ENCODE results near the gene MAT2A.
"Not testable (repeated sequence)": the region's sequence is repeated elsewhere in the genome, so short reads cannot be mapped to it uniquely, and the experiment has no call there.

The MAT2A gene

DNA sequence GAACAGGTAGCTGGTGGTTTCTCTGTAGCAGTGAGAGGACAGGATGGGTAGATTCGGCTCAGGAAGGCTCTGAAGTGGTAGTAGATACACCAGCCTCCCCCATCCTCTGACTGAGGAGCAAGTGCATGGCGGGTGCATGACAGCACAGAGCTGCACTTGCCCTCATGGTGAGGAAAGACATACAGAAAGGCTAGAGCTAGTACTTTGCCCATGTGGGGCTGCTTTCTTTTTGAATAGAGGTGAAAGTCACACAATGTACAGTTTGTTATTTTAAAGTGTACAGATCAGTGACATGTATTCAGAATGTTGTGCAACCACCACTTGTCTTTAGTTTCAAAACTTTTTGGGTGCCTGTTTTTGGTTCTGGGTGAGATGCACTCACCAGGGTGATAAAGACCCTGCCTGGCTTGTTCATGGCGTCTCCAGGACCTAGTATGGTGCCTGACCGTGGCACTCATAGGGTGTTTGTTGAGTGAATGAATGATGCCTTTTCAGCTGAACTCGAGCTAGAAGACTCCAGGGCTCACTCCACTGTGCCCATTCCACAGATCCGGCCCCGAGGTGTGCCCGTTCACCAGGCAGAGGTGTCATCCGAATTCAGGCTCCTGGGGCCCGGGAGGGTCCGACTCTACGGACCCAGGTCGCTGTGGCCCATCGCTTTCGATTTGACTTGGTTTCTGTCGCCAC, 44.8 kb downstream of the MAT2A start:
- Histone ChIP-seq H3K27me3 (ENCODE audit: insufficient read depth, low read length) (no peaks in the 10 kb centered on the region), H3K4me3 (ENCODE audit: low read length) (no peak overlapping the region), H2AFZ (ENCODE audit: low read depth, low read length) (no peak overlapping the region), H3K4me1 (ENCODE audit: insufficient read depth, low read length) (peaks cover 21% of the 10 kb centered on the region), H3K36me3 (ENCODE audit: insufficient read depth, low read length) (no peaks in the 10 kb centered on the region), H3K9me3 (ENCODE audit: low read length) (no peaks in the 10 kb centered on the region)

DNA sequence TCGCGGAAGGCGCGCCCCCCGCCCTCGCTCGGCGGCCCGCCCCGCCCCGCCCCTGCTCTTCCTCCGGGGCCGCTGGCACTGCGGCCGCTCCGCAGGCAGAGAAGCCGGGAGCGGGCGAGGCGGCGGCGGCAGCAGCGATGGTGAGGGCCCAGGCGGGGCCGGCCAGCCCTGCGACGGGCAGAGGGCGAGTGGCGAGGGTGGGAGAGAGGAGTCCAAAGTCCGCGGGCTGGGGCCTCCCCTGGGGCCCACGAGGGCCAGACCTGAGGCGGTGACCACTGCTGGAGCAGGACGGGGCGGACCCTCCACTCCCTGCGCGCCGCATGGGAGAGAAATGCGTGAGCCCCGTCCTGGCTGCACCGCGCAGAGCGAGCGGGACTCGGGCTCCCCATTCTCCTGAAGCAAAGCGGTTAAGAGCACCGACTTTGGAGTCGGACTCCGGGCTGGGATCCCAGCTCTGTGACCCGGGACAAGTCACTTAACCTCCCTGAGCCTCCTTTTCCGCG, 45.4 kb downstream of the MAT2A start, which contains the start of gene VAMP5:
VAMP5 (plus strand) TSS at position 78 of the 503 bp plus-strand sequence; CDS start at position 138, 60 bp downstream.
- no peaks in the 10 kb centered on the region for H3K27me3 ChIP-seq (ENCODE audit: insufficient read depth, low read length)
- H3K4me3 ChIP-seq (ENCODE audit: low read length): no peak within 1 kb of the TSS

GRCh38 chr2:85584857-85585780, 46.2 kb downstream of the MAT2A start:
- no peaks in the 10 kb centered on the region for H3K9me3 ChIP-seq (ENCODE audit: low read length)
- H3K4me1 ChIP-seq (ENCODE audit: insufficient read depth, low read length): peaks cover 8% of the 10 kb centered on the region
- H2AFZ ChIP-seq (ENCODE audit: low read depth, low read length): no peak overlapping the region
- H3K36me3 ChIP-seq (ENCODE audit: insufficient read depth, low read length): no peaks in the 10 kb centered on the region
- H3K27me3 ChIP-seq (ENCODE audit: insufficient read depth, low read length): no peaks in the 10 kb centered on the region
- no peak overlapping the region for H3K4me3 ChIP-seq (ENCODE audit: low read length)

More for the DNA sequence above, 45.4 kb downstream of the MAT2A start, which contains the start of gene VAMP5:
- no peak within 1 kb of the TSS for H2AFZ ChIP-seq (ENCODE audit: low read depth, low read length)
- no peaks in the 10 kb centered on the region for H3K36me3 ChIP-seq (ENCODE audit: insufficient read depth, low read length)
- peaks cover 15% of the 10 kb centered on the region for H3K4me1 ChIP-seq (ENCODE audit: insufficient read depth, low read length)
- H3K9me3 ChIP-seq (ENCODE audit: low read length): no peaks in the 10 kb centered on the region

GRCh38 chr2:85585781-85586105, 46.8 kb downstream of the MAT2A start:
- Histone ChIP-seq H2AFZ (ENCODE audit: low read depth, low read length) (no peak overlapping the region), H3K4me3 (ENCODE audit: low read length) (no peak overlapping the region), H3K27me3 (ENCODE audit: insufficient read depth, low read length) (no peaks in the 10 kb centered on the region), H3K4me1 (ENCODE audit: insufficient read depth, low read length) (peaks cover 5% of the 10 kb centered on the region), H3K9me3 (ENCODE audit: low read length) (no peaks in the 10 kb centered on the region), H3K36me3 (ENCODE audit: insufficient read depth, low read length) (no peaks in the 10 kb centered on the region)

GRCh38 chr2:85588236-85588635, 49.3 kb downstream of the MAT2A start:
- Histone ChIP-seq H3K4me3 (ENCODE audit: low read length) (no peak overlapping the region), H3K27me3 (ENCODE audit: insufficient read depth, low read length) (no peaks in the 10 kb centered on the region), H3K4me1 (ENCODE audit: insufficient read depth, low read length) (peaks cover 5% of the 10 kb centered on the region), H2AFZ (ENCODE audit: low read depth, low read length) (no peak overlapping the region), H3K9me3 (ENCODE audit: low read length) (no peaks in the 10 kb centered on the region), H3K36me3 (ENCODE audit: insufficient read depth, low read length) (no peaks in the 10 kb centered on the region)

DNA sequence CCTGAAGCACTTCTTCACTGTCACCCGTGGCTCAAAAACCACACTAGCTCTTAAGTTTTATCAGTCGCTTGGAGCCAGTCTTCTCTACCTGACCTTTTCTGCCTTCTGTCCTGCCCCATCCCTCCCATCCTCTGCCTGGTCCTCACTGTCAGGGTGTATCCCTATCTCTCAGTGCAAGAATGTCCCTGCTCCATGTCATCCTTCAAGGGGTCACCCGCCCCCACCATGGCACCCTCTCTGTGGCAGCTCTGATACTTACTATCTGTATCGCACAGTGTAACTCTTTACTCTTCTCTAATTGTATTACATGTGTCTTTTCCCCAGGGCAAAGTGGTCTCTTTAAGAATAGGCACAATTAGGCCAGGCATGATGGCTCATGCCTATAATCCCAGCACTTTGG, 49.7 kb downstream of the MAT2A start:
- Histone ChIP-seq H3K4me3 (ENCODE audit: low read length) (no peak overlapping the region), H3K4me1 (ENCODE audit: insufficient read depth, low read length) (peaks cover 5% of the 10 kb centered on the region), H3K9me3 (ENCODE audit: low read length) (no peaks in the 10 kb centered on the region), H3K36me3 (ENCODE audit: insufficient read depth, low read length) (no peaks in the 10 kb centered on the region), H2AFZ (ENCODE audit: low read depth, low read length) (no peak overlapping the region), H3K27me3 (ENCODE audit: insufficient read depth, low read length) (no peaks in the 10 kb centered on the region)

DNA sequence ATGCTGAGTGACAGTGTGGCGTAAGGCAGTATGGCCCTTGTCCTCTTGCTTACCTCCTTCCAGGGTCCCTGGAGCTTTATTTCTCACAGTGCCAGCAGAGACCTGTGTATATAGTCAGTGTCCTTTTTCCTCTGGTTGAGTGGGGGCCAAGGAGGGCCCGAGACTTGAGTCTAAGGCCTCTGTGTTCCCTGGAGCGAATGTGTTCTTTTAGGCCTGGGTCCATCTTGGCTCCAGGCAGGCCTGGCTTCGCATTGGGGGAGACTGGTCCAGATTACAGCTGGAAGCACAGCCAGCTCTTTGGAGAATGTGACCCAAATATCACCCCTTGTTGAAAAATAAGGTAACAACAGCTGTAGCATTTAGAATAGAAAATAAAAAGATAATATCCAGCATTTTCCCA, 50.2 kb downstream of the MAT2A start:
- Histone ChIP-seq H3K9me3 (ENCODE audit: low read length) (no peaks in the 10 kb centered on the region), H3K4me1 (ENCODE audit: insufficient read depth, low read length) (peaks cover 5% of the 10 kb centered on the region), H3K27me3 (ENCODE audit: insufficient read depth, low read length) (no peaks in the 10 kb centered on the region), H2AFZ (ENCODE audit: low read depth, low read length) (no peak overlapping the region), H3K4me3 (ENCODE audit: low read length) (no peak overlapping the region), H3K36me3 (ENCODE audit: insufficient read depth, low read length) (no peaks in the 10 kb centered on the region)

DNA sequence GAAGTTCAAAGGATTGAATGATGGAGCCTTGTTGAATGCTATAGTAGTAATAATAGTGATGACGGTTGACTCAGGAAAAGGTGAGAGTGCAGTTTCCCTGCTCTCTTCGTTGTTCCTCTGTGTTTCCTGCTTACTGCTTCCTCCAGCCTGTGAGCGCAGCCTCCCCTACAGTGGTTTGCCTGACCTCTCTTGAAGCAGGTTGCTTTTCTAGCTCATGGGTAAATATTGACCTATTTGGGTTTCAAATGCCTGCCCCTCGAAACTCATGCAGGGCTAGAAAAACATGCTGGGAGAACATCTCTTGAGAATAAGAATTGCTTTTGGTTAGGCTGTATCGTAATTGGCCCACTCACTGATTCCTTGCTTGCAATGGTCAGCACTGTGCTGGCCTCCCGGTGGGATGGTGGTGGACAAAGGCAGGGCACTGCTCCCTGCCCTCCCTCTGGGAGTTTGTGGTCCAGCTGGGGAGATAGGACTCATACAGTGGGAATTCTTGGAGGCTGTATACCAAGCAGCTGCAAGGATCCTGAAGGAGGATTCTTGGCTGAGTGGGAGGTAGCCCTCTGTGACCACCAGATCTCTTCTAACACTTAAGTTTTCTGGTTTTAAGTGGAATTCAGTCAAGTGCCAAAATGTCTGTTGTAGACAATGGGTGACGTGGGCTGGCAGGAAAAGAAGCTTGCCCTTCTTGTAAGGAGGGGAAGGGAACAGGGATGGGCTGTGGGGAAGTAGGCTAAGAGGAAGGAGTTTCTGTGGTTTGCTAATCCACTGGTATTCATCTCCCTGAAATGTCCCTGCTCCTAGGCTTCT, 51.2 kb downstream of the MAT2A start:
- Histone ChIP-seq H3K27me3 (ENCODE audit: insufficient read depth, low read length) (no peaks in the 10 kb centered on the region), H2AFZ (ENCODE audit: low read depth, low read length) (no peak overlapping the region), H3K36me3 (ENCODE audit: insufficient read depth, low read length) (no peaks in the 10 kb centered on the region), H3K9me3 (ENCODE audit: low read length) (no peaks in the 10 kb centered on the region), H3K4me1 (ENCODE audit: insufficient read depth, low read length) (peaks cover 12% of the 10 kb centered on the region), H3K4me3 (ENCODE audit: low read length) (no peak overlapping the region)

DNA sequence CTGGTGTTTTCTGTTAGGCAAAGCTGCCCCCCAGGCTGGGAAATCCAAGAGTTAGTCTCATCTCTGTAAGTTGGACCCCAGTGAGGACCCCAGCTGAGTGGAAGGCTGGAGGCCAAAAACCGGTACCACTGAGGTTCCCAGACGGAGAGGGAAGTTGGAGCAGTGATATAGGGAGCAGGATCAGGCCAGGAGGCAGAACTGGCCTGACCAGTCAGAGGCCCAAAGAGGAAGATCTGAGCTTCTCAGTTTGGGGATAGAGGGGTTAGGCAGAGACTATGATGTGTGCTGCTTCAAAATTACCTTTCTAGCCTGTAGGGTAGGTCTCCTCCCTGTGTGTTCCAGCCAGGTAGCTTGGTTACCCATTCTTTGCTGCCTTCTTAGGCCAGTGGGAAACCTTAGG, 52.0 kb downstream of the MAT2A start:
- Histone ChIP-seq H2AFZ (ENCODE audit: low read depth, low read length) (no peak overlapping the region), H3K4me1 (ENCODE audit: insufficient read depth, low read length) (peaks cover 7% of the 10 kb centered on the region)

GRCh38 chr2:85591563-85591962, 52.6 kb downstream of the MAT2A start:
- Histone ChIP-seq H3K27me3 (ENCODE audit: insufficient read depth, low read length) (no peaks in the 10 kb centered on the region), H3K9me3 (ENCODE audit: low read length) (no peaks in the 10 kb centered on the region), H3K36me3 (ENCODE audit: insufficient read depth, low read length) (no peaks in the 10 kb centered on the region), H3K4me3 (ENCODE audit: low read length) (no peak overlapping the region), H2AFZ (ENCODE audit: low read depth, low read length) (no peak overlapping the region), H3K4me1 (ENCODE audit: insufficient read depth, low read length) (peaks cover 12% of the 10 kb centered on the region)

More for the DNA sequence above, 52.0 kb downstream of the MAT2A start:
- no peaks in the 10 kb centered on the region for H3K27me3 ChIP-seq (ENCODE audit: insufficient read depth, low read length)
- no peak overlapping the region for H3K4me3 ChIP-seq (ENCODE audit: low read length)
- H3K36me3 ChIP-seq (ENCODE audit: insufficient read depth, low read length): no peaks in the 10 kb centered on the region
- no peaks in the 10 kb centered on the region for H3K9me3 ChIP-seq (ENCODE audit: low read length)

DNA sequence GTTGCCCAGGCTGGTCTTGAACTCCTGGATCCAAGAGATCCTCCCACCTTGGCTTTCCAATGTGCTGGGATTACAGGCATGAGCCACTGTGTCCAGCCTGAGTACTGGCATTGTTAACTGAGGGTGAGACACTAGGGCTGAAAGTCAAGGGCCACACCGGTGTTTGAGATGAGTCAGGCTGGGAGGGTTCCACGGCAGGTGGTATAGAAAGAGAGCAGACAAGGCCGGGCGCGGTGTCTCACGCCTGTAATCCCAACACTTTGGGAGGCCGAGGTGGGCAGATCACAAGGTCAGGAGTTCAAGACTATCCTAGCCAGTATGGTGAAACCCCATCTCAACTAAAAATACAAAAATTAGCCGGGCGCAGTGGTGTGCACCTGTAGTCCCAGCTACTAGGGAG, 53.3 kb downstream of the MAT2A start:
- not testable (repeated sequence) for H2AFZ ChIP-seq (ENCODE audit: low read depth, low read length); H3K4me3 ChIP-seq (ENCODE audit: low read length); H3K27me3 ChIP-seq (ENCODE audit: insufficient read depth, low read length); H3K36me3 ChIP-seq (ENCODE audit: insufficient read depth, low read length); H3K9me3 ChIP-seq (ENCODE audit: low read length)
- peaks cover 16% of the 10 kb centered on the region for H3K4me1 ChIP-seq (ENCODE audit: insufficient read depth, low read length)

DNA sequence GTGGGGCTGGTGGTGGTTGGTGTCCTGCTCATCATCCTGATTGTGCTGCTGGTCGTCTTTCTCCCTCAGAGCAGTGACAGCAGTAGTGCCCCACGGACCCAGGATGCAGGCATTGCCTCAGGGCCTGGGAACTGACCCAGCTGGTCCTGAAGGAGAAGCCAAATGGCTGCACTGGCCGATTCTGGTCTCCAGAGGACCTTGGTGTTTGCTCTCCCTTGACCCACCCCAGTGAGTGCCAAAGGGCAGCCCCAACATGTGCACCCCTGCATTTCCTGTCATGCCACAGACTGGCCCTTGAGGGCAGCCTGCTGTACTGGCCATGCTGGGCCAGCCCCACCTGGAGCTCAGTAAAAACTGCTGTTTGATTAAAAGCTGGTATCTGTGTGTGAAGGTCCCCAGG, 54.1 kb downstream of the MAT2A start:
- Histone ChIP-seq H3K4me1 (ENCODE audit: insufficient read depth, low read length) (peaks cover 16% of the 10 kb centered on the region), H3K4me3 (ENCODE audit: low read length) (no peak overlapping the region)

More for the DNA sequence above, 54.1 kb downstream of the MAT2A start:
- H2AFZ ChIP-seq (ENCODE audit: low read depth, low read length): no peak overlapping the region
- H3K9me3 ChIP-seq (ENCODE audit: low read length): no peaks in the 10 kb centered on the region
- peaks cover 10% of the 10 kb centered on the region for H3K36me3 ChIP-seq (ENCODE audit: insufficient read depth, low read length)
- H3K27me3 ChIP-seq (ENCODE audit: insufficient read depth, low read length): no peaks in the 10 kb centered on the region
